Heart left ventricle (tissue), 13 donors: Measurements from ENCODE around the gene RNU5D-1.

ENCODE experiments used
- POLR2A ChIP-seq, 2 donors: fragments of 450-650 bp; IDR thresholded peaks; one replicate each; pipeline ENCODE4 v1.6.1; 2017; ENCODE audit warnings: antibody characterized with exemption in 2 of 2, mild to moderate bottlenecking in 2 of 2, moderate library complexity in 2 of 2
- TF ChIP-seq, protein P1 (sequence below), 12 donors: fragments of 200-600 bp; sonication (generic) in 4 of 12; IDR thresholded peaks; one replicate each; pipeline versions ENCODE4 v1.5.0 to v1.8.0; 2018 to 2022; ENCODE audit warnings: antibody characterized with exemption in 12 of 12, mild to moderate bottlenecking in 5 of 12
- donor health status: ischemic (EF 13 %, LVEDD 7.1; RV severe dilation, severe dysfunction).
- donor health status: DM: no; HTN: yes; CAD: no.
- donor health status: DM: no; HTN: no; CAD: no.
- donor health status: ischemic (EF 25% LVEDD 6.9; RV normal size, moderate dysfunction).
- donor health status: ischemic (EF 25% LVEDD 5.7; RV mildly dilated, moderate dysfunction).
- donor health status: ischemic (EF 35%, LVEDD 5.7; RV mildly dilated, moderate dysfunction).
- donor health status: nonischemic (EF 11% LVEDD 7.7; RV severe dilation, severe dysfunction).
- donor health status: DM: yes; HTN: yes; CAD: no.
- donor health status: PGD.
- donor health status: ischemic (EF 29% LVEDD 5.4; RV normal size, mild dysfunction).
- donor health status: nonischemic (EF 23%, LVEDD 6.1; RV moderate dilation, normal function).

DNA sequence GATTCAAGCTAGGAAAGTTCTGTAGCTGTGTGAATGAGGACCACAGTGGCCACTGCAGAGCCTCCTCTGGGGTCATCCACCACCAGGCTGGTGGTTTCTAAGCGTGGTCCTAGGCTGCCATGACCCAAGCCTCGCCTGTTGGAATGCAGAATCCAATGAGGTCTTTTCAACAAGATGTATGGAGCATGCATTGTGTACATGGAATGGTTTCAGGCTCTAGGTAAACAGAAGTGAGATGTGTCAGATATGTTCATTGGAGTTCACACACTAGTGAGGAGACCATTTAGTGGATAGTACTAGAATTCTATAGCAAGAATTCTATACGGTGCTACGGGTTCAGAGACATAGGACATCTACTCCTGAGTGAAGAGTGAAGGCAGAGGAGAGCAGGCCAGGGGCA lies 10.7 kb downstream of the RNU5D-1 start:
- TF ChIP-seq, protein P1, sequence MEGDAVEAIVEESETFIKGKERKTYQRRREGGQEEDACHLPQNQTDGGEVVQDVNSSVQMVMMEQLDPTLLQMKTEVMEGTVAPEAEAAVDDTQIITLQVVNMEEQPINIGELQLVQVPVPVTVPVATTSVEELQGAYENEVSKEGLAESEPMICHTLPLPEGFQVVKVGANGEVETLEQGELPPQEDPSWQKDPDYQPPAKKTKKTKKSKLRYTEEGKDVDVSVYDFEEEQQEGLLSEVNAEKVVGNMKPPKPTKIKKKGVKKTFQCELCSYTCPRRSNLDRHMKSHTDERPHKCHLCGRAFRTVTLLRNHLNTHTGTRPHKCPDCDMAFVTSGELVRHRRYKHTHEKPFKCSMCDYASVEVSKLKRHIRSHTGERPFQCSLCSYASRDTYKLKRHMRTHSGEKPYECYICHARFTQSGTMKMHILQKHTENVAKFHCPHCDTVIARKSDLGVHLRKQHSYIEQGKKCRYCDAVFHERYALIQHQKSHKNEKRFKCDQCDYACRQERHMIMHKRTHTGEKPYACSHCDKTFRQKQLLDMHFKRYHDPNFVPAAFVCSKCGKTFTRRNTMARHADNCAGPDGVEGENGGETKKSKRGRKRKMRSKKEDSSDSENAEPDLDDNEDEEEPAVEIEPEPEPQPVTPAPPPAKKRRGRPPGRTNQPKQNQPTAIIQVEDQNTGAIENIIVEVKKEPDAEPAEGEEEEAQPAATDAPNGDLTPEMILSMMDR (IDR thresholded peaks at IDR 0.05) = no peak
- no peak for TF ChIP-seq POLR2A (IDR thresholded peaks at IDR 0.05)
